ENCODE data around the gene UPB1. TPM values are rescaled to one million over a fixed set of nuclear protein-coding genes. Genes with fewer than 3 reads are reported as not detected.

UPB1 gene
- total RNA-seq, 2 donors from 2014 or later, result 0.05 to 5.0 TPM

DNA sequence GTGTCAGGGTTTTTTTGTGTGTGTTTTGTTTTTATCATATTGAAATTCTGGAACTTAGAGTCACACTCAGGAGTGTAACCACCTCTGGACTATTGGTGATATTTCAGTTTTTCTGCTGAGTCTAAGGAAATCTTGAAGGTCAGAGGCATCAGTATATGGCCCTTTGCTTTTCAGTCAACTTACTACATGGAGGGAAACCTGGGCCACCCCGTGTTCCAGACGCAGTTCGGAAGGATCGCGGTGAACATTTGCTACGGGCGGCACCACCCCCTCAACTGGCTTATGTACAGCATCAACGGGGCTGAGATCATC lies 19.9 kb downstream of the UPB1 start:
- Histone ChIP-seq H3K4me3 (no peak overlapping the region), H3K27me3 (replicated peaks; ENCODE audit: insufficient read depth) (no peaks in the 10 kb centered on the region), H3K36me3 (no peaks in the 10 kb centered on the region), H3K4me1 (replicated peaks) (no peaks in the 10 kb centered on the region), H3K9me3 (no peaks in the 10 kb centered on the region), H3K27ac (no peak overlapping the region)
- DNase-seq (ENCODE audit: low spot score), result no peak
- TF ChIP-seq POLR2A (IDR thresholded peaks at IDR 0.05) (no peak), POLR2AphosphoS5 (IDR thresholded peaks at IDR 0.05) (no peak)
- TF ChIP-seq, protein P1, sequence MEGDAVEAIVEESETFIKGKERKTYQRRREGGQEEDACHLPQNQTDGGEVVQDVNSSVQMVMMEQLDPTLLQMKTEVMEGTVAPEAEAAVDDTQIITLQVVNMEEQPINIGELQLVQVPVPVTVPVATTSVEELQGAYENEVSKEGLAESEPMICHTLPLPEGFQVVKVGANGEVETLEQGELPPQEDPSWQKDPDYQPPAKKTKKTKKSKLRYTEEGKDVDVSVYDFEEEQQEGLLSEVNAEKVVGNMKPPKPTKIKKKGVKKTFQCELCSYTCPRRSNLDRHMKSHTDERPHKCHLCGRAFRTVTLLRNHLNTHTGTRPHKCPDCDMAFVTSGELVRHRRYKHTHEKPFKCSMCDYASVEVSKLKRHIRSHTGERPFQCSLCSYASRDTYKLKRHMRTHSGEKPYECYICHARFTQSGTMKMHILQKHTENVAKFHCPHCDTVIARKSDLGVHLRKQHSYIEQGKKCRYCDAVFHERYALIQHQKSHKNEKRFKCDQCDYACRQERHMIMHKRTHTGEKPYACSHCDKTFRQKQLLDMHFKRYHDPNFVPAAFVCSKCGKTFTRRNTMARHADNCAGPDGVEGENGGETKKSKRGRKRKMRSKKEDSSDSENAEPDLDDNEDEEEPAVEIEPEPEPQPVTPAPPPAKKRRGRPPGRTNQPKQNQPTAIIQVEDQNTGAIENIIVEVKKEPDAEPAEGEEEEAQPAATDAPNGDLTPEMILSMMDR (IDR thresholded peaks at IDR 0.05), result no peak
- intact Hi-C loops (cut with DNase I), result no loop called here
- WGBS, result 88% methylated on average over 8 of the region's 8 CpGs

DNA sequence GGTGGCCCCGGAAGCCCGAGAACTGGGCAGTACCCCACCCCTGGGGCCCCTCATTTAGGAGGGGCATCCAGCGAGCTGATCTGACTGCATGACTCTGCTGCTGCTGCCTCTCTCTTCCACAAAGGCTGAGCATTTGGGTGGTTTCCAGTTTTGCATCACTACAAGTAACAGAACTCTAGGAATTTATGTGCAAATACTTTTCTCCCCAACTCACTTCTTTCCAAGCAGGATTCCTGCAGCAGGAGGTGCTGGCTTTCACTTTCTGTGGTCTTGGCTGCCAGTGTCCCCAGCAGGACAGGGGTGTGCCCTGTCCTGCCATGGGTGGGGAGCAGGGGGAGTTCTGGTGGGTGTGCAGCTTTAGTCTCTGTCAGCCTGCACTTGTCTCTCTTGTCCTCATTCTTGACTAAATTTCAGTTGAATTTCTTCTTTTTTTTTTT lies 21.2 kb downstream of the UPB1 start:
- no peaks in the 10 kb centered on the region for H3K27me3 ChIP-seq (replicated peaks; ENCODE audit: insufficient read depth)
- H3K4me1 ChIP-seq (replicated peaks), result no peaks in the 10 kb centered on the region
- TF ChIP-seq POLR2AphosphoS5 (IDR thresholded peaks at IDR 0.05) (no peak), POLR2A (IDR thresholded peaks at IDR 0.05) (no peak)
- TF ChIP-seq, protein P1 (IDR thresholded peaks at IDR 0.05), result no peak
- H3K27ac ChIP-seq, result no peak overlapping the region
- H3K4me3 ChIP-seq, result no peak overlapping the region
- no peaks in the 10 kb centered on the region for H3K9me3 ChIP-seq
- intact Hi-C loops (cut with DNase I), result no loop called here
- WGBS, result 8% methylated on average over 3 of the region's 3 CpGs
- H3K36me3 ChIP-seq, result no peaks in the 10 kb centered on the region
- no peak for DNase-seq (ENCODE audit: low spot score)

DNA sequence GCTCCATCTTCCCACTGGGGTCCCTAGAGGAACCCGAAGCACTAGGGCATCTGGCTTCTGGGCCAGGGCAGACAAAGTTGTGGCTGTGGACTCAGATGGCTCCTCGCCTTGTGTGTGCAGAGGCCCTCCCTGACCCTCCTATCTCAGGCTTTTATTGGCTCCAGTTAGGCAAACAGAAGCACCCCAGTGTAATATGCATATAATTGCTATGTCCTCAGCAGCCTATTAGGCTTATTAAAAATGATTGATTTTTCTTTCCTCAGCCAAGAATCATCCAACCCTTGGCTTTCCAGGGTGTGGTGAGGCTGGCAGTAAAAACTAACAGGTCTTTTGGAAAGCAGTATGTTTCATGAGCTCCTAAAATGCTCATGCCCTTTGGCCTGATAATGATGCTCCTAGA lies 22.3 kb downstream of the UPB1 start:
- TF ChIP-seq, protein P1 (IDR thresholded peaks at IDR 0.05), result no peak
- WGBS, result 100% methylated on average over 2 of the region's 2 CpGs
- H3K27ac ChIP-seq, result no peak overlapping the region
- H3K27me3 ChIP-seq (replicated peaks; ENCODE audit: insufficient read depth), result no peaks in the 10 kb centered on the region
- H3K4me1 ChIP-seq (replicated peaks), result no peaks in the 10 kb centered on the region
- no peaks in the 10 kb centered on the region for H3K9me3 ChIP-seq
- no peak for DNase-seq (ENCODE audit: low spot score)
- intact Hi-C loops (cut with DNase I), result no loop called here
- no peak overlapping the region for H3K4me3 ChIP-seq
- H3K36me3 ChIP-seq, result no peaks in the 10 kb centered on the region

DNA sequence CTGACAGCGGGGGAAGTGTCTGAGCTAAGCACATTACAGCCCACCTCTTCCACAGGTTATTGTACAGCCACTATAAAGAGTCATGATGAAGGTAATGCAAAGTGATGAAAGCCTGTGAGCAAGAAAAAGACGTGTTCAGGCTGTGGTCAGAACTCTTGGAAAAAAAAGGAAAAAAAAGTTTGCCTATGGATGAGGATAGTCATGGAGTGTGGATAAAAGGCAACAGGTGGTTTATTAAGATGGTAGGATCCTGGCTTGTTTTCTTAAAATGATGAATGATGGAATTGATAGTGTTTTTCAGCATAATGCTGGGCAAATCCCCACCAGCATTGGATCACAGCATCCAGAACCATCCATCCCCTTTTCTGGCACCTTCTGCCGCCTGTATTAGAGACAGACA lies 23.1 kb downstream of the UPB1 start:
- intact Hi-C loops (cut with DNase I), result no loop called here
- Histone ChIP-seq H3K9me3 (no peaks in the 10 kb centered on the region), H3K27ac (no peak overlapping the region), H3K4me3 (no peak overlapping the region), H3K4me1 (replicated peaks) (no peaks in the 10 kb centered on the region), H3K36me3 (no peaks in the 10 kb centered on the region), H3K27me3 (replicated peaks; ENCODE audit: insufficient read depth) (no peaks in the 10 kb centered on the region)
- WGBS, result 86% methylated on average over 3 of the region's 3 CpGs
- TF ChIP-seq POLR2A (IDR thresholded peaks at IDR 0.05) (no peak), POLR2AphosphoS5 (IDR thresholded peaks at IDR 0.05) (no peak)
- TF ChIP-seq, protein P1 (IDR thresholded peaks at IDR 0.05), result no peak
- no peak for DNase-seq (ENCODE audit: low spot score)

DNA sequence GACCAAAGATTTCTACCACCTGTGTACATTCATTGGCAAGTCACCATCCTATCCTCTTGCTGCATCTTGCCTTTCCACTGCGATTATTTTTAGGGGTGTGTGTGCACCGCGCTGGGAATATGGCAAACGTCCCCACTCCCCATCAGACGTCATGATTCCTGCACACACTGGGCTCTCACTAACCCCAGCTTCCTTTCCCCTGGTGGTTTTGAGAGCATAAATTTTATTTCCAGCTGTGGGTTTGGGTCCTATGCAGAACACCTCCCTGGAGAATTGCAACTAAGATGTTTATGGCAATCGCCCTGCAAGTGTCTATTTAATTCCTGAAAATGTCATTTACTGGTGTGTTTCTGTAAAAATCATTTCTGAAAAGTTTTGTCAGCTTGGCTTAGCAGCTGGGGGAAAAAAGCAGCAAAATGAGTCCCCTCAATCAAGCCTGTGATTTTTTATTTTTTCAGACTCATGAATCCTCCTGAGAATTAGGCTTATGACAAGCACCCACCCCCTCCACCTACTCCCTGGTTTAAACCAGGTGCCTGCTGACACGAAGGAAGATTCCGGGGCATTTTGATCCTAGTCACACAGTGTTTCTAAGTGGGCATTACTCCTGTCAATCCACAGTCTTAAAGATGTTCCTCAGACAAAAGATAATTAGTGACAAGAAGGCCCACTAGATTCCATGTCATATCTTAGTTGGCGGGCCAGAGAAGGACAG lies 23.8 kb downstream of the UPB1 start:
- Histone ChIP-seq H3K9me3 (no peaks in the 10 kb centered on the region), H3K4me1 (replicated peaks) (no peaks in the 10 kb centered on the region), H3K4me3 (no peak overlapping the region), H3K36me3 (no peaks in the 10 kb centered on the region), H3K27ac (no peak overlapping the region), H3K27me3 (replicated peaks; ENCODE audit: insufficient read depth) (no peaks in the 10 kb centered on the region)
- 84% methylated on average over 9 of the region's 9 CpGs for WGBS
- DNase-seq (ENCODE audit: low spot score), result no peak
- intact Hi-C loops (cut with DNase I), result no loop called here
- TF ChIP-seq POLR2A (IDR thresholded peaks at IDR 0.05) (no peak), POLR2AphosphoS5 (IDR thresholded peaks at IDR 0.05) (no peak)
- TF ChIP-seq, protein P1 (IDR thresholded peaks at IDR 0.05), result no peak

All from prostate gland (tissue), 2 donors.